Kidney (tissue), 14 donors: ENCODE results near the gene RXYLT1. TPM values are rescaled to one million over a fixed set of nuclear protein-coding genes. Genes with fewer than 3 reads are reported as not detected.

Experiments used
- DNase-seq, 5 donors: peaks; one replicate each; pipeline ENCODE4 v3.0.0-alpha.2; 2013 to 2020
- FAIRE-seq: peaks from 2 replicates; lab custom pipeline; 2012; peaks lifted over from hg19 to GRCh38; lab: Jason Lieb, UNC
- H3K27ac ChIP-seq, 2 donors: one replicate each; pipeline ENCODE4 v1.7.0; 2013; ENCODE audit warnings: low read depth in 2 of 2, low read length in 2 of 2, inconsistent platforms in 1 of 2
- H3K27me3 ChIP-seq: one replicate; pipeline ENCODE4 v1.7.1; 2013; ENCODE audit warnings: low read length, inconsistent platforms; ENCODE audit not compliant: control insufficient read depth, insufficient read depth
- H3K36me3 ChIP-seq, 3 donors: one replicate each; pipeline versions ENCODE4 v1.7.0 to v1.7.1; 2013; ENCODE audit warnings: low read length in 3 of 3, control low read depth in 1 of 3, inconsistent platforms in 1 of 3; ENCODE audit not compliant: insufficient read depth in 3 of 3, control insufficient read depth in 2 of 3
- H3K4me1 ChIP-seq, 3 donors: one replicate each; pipeline versions ENCODE4 v1.7.0 to v1.7.1; 2013; ENCODE audit warnings: low read length in 3 of 3, inconsistent platforms in 1 of 3, low read depth in 1 of 3; ENCODE audit not compliant: control insufficient read depth in 2 of 3, insufficient read depth in 2 of 3
- H3K4me3 ChIP-seq, 3 donors: one replicate each; pipeline versions ENCODE4 v1.7.0 to v1.8.1; 2013; ENCODE audit warnings: low read length in 3 of 3, control low read depth in 1 of 3, inconsistent platforms in 1 of 3
- H3K9ac ChIP-seq, 3 donors: one replicate each; pipeline versions ENCODE4 v1.7.0 to v1.7.1; 2013; ENCODE audit warnings: low read length in 3 of 3, control low read depth in 1 of 3, inconsistent platforms in 1 of 3
- H3K9me3 ChIP-seq, 3 donors: one replicate each; pipeline versions ENCODE4 v1.7.0 to v1.7.1; 2013; ENCODE audit warnings: low read length in 3 of 3, control low read depth in 1 of 3, inconsistent platforms in 1 of 3; ENCODE audit not compliant: control insufficient read depth in 2 of 3, insufficient read depth in 1 of 3
- CTCF ChIP-seq: IDR thresholded peaks from 3 replicates; pipeline ENCODE4 v1.5.1; 2012; ENCODE audit warnings: mild to moderate bottlenecking, moderate library complexity, borderline replicate concordance; ENCODE audit not compliant: insufficient read depth; ENCODE audit errors: extremely low read depth
- intact Hi-C: fragments of 100-400 bp; cut with DNase I; formaldehyde crosslinking; loops from one replicate; pipeline ENCODE4 v1.11.1; 2022
- polyA plus RNA-seq: library from polyadenylated mRNA; stranded (reverse); fragments of 350-450 nt; fragmentation: Illumina TruSeq; extraction: RNeasy Lipid Tissue Mini Kit (QIAGEN cat#74804); gene quantifications from one replicate; pipeline ENCODE4 v1.2.3, GENCODE V29; 2014; ENCODE audit warnings: low read depth, low replicate concordance; ENCODE audit not compliant: insufficient read depth
- total RNA-seq: library from RNA; stranded (reverse); fragmentation: NEBNext Ultra II Directional; extraction: Animal tissue kit (Norgen Biotek cat#: 25700); gene quantifications from one replicate; pipeline ENCODE4 v1.2.1, GENCODE V29; 2021
- donor health status: control.
- donor health status: control.
- donor health status: control.
- donor health status: control.
- donor health status: control.
- donor health status: DM: yes; HTN: yes; CAD: no.
- donor health status: Normal renal cell carcinoma (clear cell type).

Gene RXYLT1
- total and polyA plus RNA-seq, 2 donors from 2014 or later: 15.9 to 17.5 TPM

- intact Hi-C loops: no loop called here
- peak overlapping the region in 2 of 3 donors; percentile 38 to 53 for H3K4me3 ChIP-seq
- TF ChIP-seq CTCF: no peak
- FAIRE-seq: no peak
- no peaks in the 10 kb centered on the region for H3K27me3 ChIP-seq
- DNase-seq: no peak
- no peaks in the 10 kb centered on the region for H3K36me3 ChIP-seq
- H3K9me3 ChIP-seq: no peaks in the 10 kb centered on the region
- H3K9ac ChIP-seq: no peak overlapping the region
- peaks cover 0 to 6% (median 0%) of the 10 kb centered on the region in 3 donors for H3K4me1 ChIP-seq
- no peak overlapping the region for H3K27ac ChIP-seq
These were observed 43.3 kb downstream of the RXYLT1 start for GRCh38 chr12:63823040-63823439.

- Histone ChIP-seq H3K9ac (no peak overlapping the region), H3K4me1 (peaks cover 0 to 6% (median 0%) of the 10 kb centered on the region in 3 donors), H3K36me3 (no peaks in the 10 kb centered on the region), H3K4me3 (no peak overlapping the region), H3K27ac (no peak overlapping the region), H3K9me3 (no peaks in the 10 kb centered on the region), H3K27me3 (no peaks in the 10 kb centered on the region)
- intact Hi-C loops: no loop called here
- FAIRE-seq (peak; percentile 91), DNase-seq (peak in 2 of 5 donors; percentile 61 to 85)
- peak; percentile 73 for TF ChIP-seq CTCF
These were observed 46.4 kb downstream of the RXYLT1 start for GRCh38 chr12:63826006-63826585.

GRCh38 chr12:63828867-63829266 lies 49.2 kb downstream of the RXYLT1 start:
- Histone ChIP-seq H3K36me3 (no peaks in the 10 kb centered on the region), H3K4me3 (no peak overlapping the region), H3K4me1 (no peaks in the 10 kb centered on the region), H3K27me3 (no peaks in the 10 kb centered on the region), H3K9ac (no peak overlapping the region), H3K27ac (no peak overlapping the region), H3K9me3 (no peaks in the 10 kb centered on the region)
- FAIRE-seq (no peak), DNase-seq (no peak)
- TF ChIP-seq CTCF: no peak
- intact Hi-C loops: no loop called here
